M059J (cell line): Measurements from ENCODE around the gene CAMKMT. TPM values are rescaled to one million over a fixed set of nuclear protein-coding genes. Genes with fewer than 3 reads are reported as not detected.
"Not testable (repeated sequence)": the region's sequence is repeated elsewhere in the genome, so short reads cannot be mapped to it uniquely, and the experiment has no call there.

Experiments used
- DNase-seq: peaks from one replicate; pipeline ENCODE4 v3.0.0-alpha.2; 2012; ENCODE audit warnings: low read depth
- total RNA-seq: library from RNA; depleted of rRNA; stranded (reverse); fragments of >200 nt; shearing (Covaris generic); gene quantifications from 2 replicates; pipeline ENCODE4 v1.2.3, GENCODE V29; 2014

The CAMKMT gene
- total RNA-seq, 1 experiment from 2014 or later: 3.4 TPM

- peak; percentile 22 for DNase-seq
Observed at GRCh38 chr2:44550561-44550960, 188.8 kb downstream of the CAMKMT start.

- DNase-seq: peak; percentile 41
Observed at GRCh38 chr2:44551497-44551896, 189.8 kb downstream of the CAMKMT start.

- peak; percentile 90 for DNase-seq
Observed at GRCh38 chr2:44553456-44553855, 191.7 kb downstream of the CAMKMT start.

GRCh38 chr2:44555700-44556099, 194.0 kb downstream of the CAMKMT start:
- no peak for DNase-seq

- DNase-seq: no peak
Observed at GRCh38 chr2:44559108-44559507, 197.4 kb downstream of the CAMKMT start.

- peak; percentile 15 for DNase-seq
Observed at GRCh38 chr2:44560352-44560751, 198.6 kb downstream of the CAMKMT start.

GRCh38 chr2:44560941-44561340, 199.2 kb downstream of the CAMKMT start:
- peak; percentile 23 for DNase-seq

- DNase-seq: no peak
Observed at GRCh38 chr2:44562737-44563136, 201.0 kb downstream of the CAMKMT start.

GRCh38 chr2:44564752-44565151, 203.0 kb downstream of the CAMKMT start:
- no peak for DNase-seq

- DNase-seq: no peak
Observed at GRCh38 chr2:44566059-44566458, 204.3 kb downstream of the CAMKMT start.

- no peak for DNase-seq
Observed at GRCh38 chr2:44569491-44569890, 207.7 kb downstream of the CAMKMT start.

- DNase-seq: no peak
Observed at GRCh38 chr2:44570271-44570670, 208.5 kb downstream of the CAMKMT start.

- no peak for DNase-seq
Observed at GRCh38 chr2:44570777-44571176, 209.0 kb downstream of the CAMKMT start.

- peak; percentile 78 for DNase-seq
Observed at GRCh38 chr2:44572196-44572900, 210.6 kb downstream of the CAMKMT start.

GRCh38 chr2:44573996-44574395, 212.2 kb downstream of the CAMKMT start:
- no peak for DNase-seq

- peak; percentile 70 for DNase-seq
Observed at GRCh38 chr2:44578471-44579093, 216.8 kb downstream of the CAMKMT start.

GRCh38 chr2:44579115-44579836, 217.5 kb downstream of the CAMKMT start:
- DNase-seq: peak; percentile 44

GRCh38 chr2:44579837-44580230, 218.1 kb downstream of the CAMKMT start:
- no peak for DNase-seq

- no peak for DNase-seq
Observed at GRCh38 chr2:44580875-44581515, 219.2 kb downstream of the CAMKMT start.

- peak; percentile 6 for DNase-seq
Observed at GRCh38 chr2:44582363-44583008, 220.7 kb downstream of the CAMKMT start.

GRCh38 chr2:44595615-44596014, 233.9 kb downstream of the CAMKMT start:
- DNase-seq: not testable (repeated sequence)
